Activated T-cell treated with anti-CD3 and anti-CD28 coated beads, Interleukin-2, amount 50 U/mL, for 4 hours (primary cell): Measurements from ENCODE around the gene AQP1. TPM values are rescaled to one million over a fixed set of nuclear protein-coding genes. Genes with fewer than 3 reads are reported as not detected.

Experiments used
- ATAC-seq, 2 donors: fragments of 200-7000 bp; cut with Tn5 transposase; one replicate each; pipeline ENCODE4 v1.10.0; 2021
- DNase-seq: peaks from one replicate; pipeline ENCODE4 v3.0.0-alpha.2; 2020
- H3K27me3 Mint-ChIP-seq: one replicate; pipeline ENCODE4 v1.8.0; 2021; ENCODE audit warnings: low read depth, mixed read lengths
- H3K36me3 Mint-ChIP-seq: one replicate; pipeline ENCODE4 v1.8.0; 2022; ENCODE audit warnings: mixed read lengths; ENCODE audit not compliant: insufficient read depth
- H3K4me1 Mint-ChIP-seq: one replicate; pipeline ENCODE4 v1.8.0; 2021; ENCODE audit warnings: low read depth, mixed read lengths
- H3K4me3 Mint-ChIP-seq: one replicate; pipeline ENCODE4 v1.8.0; 2021; ENCODE audit warnings: mild to moderate bottlenecking, moderate library complexity, mixed read lengths
- H3K9me3 Mint-ChIP-seq: one replicate; pipeline ENCODE4 v1.8.0; 2021; ENCODE audit warnings: mixed read lengths
- total RNA-seq, 3 donors: library from RNA; stranded (reverse); gene quantifications; one replicate each; pipeline ENCODE4 v1.2.1, GENCODE V29; 2021

AQP1 gene
- total RNA-seq, 3 donors from 2014 or later: 0.79 to 1.1 (median 0.91) TPM

DNA sequence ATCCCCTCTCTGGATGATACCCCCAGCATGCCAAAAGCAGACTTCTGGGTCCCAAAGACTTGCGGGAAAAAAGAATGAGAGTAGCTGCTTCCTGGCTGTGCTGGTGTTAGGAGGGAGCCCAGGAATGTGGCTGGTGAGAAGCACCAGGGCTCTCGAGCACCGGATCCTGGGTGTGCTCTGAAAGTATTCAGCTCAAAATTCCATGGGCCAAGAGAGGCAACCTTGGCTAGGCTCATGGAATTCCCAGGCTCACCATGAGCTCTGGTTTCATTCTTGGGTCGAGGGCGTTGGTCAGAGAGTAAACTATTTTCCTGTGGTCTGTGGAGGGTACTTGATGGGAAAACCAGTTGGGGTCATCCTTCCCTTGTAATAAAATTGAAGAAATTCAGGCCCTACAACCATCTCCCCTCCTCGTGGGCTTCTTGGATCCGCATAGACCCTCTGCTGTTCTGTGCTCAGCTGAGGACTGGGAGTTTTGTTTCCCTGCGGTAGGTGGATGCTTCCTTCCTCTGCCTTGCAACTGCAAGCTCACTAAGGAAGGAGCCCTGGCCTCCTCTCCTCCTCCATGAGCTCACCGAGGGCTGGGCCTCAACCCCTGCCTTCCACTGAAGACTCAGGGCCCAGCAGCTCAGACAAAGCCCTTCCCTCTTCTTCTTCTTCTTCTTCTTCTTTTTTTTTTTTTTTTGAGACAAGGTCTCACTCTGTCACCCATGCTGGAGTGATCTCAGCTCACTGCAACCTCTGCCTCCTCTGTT is 34.5 kb upstream of the AQP1 start:
- Mint-ChIP-seq H3K9me3 (no peaks in the 10 kb centered on the region), H3K4me3 (no peak overlapping the region), H3K36me3 (no peaks in the 10 kb centered on the region), H3K27me3 (no peaks in the 10 kb centered on the region), H3K4me1 (no peaks in the 10 kb centered on the region)
- ATAC-seq (no peak), DNase-seq (no peak)

DNA sequence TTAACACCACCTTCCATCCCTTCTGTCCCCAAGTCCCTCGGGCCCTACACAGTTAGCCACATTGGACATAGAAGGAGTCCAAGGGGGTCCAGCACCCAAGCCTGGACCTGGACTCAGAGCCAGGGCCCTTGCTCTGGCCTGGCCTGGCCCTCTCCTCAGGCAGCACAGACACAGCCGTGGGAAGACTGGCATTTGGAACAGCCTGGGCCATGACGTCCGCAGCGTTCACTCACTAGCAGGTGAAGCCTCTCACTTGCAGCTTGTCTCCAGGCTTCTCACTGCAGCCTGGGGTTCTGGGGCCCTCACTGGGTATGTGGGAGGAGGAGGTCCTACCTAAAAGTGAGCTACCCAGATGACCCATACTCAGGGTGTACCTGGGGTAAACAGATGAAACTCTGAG is 33.7 kb upstream of the AQP1 start:
- H3K4me1 Mint-ChIP-seq: no peaks in the 10 kb centered on the region
- no peaks in the 10 kb centered on the region for H3K36me3 Mint-ChIP-seq
- H3K27me3 Mint-ChIP-seq: no peaks in the 10 kb centered on the region
- no peak overlapping the region for H3K4me3 Mint-ChIP-seq
- no peaks in the 10 kb centered on the region for H3K9me3 Mint-ChIP-seq
- no peak for DNase-seq
- ATAC-seq: no peak

DNA sequence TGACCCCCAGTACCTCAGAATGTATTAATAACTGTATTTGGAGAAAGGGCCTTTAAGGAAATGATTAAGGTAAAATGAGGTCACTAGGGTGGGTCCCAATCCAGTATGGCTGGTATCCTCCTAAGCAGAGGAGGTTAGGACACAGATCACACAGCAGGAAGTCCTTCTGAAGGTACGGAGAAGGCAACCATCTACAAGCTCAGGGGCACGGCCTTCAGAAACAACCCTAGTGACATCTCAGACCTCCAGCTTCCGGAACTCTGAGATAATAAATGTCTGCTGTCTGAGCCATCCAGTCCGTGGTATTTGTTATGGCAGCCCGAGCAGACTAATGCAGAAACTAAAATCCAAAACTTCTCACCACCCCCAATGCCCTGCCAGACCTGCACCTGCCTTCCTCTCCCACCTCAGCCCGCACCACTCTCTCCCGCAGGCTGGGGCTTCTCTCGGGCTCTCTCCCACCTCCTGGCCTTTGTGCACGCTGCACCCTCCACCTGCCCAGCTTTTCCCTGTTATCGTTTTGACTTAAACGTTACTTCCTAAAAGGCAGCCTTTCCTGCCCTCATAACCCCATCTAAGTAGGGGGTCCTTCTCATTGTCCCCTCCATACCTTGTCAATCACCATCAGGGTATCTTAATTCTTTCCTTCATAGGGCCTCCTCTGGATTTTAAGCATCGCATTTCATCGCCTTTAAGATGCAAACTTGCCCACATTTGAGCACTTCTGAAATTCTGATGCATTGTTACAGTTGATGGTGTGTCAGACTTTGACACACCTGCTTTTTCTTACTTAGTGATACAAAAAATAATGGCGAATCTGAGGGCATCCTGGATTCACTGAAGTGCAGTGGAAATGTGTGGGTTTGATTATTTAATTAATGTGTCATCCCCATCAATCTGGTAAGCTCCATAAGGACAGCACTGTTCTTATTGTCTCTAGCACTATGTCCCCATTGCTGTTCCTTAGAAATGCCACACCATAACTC is 32.2 kb upstream of the AQP1 start:
- Mint-ChIP-seq H3K36me3 (no peaks in the 10 kb centered on the region), H3K27me3 (no peaks in the 10 kb centered on the region), H3K9me3 (no peaks in the 10 kb centered on the region), H3K4me1 (no peaks in the 10 kb centered on the region), H3K4me3 (no peak overlapping the region)
- DNase-seq (no peak), ATAC-seq (no peak)

DNA sequence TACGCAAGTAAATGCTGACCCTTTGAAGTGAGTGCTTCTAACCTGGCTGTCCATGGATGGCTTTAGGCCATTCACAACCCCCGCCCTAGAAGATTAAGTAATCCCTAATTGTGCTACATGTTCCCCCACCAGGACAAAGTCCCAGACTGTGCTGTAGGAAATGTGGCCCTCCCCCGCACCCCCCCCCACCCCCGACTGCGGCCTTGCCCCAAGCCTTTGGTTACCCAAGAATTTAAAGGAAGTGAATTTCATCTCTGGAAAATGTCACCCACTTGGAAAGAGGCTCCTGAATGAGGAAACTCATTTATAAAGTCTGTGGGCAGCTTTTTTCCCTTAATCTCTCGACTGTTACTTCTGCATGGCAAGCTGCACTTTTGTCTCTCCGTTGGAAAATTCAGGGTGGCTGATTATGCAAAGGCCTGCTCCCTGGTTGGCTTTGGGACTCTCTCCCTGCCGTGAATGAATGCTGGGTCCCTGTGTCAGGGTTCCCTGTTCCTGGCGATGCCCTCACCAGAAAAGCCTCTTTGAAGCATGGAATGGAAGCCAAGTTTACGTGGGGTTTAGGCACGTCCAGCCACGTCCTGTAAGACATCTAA is 31.4 kb upstream of the AQP1 start:
- DNase-seq: no peak
- Mint-ChIP-seq H3K4me3 (no peak overlapping the region), H3K4me1 (no peaks in the 10 kb centered on the region), H3K9me3 (no peaks in the 10 kb centered on the region), H3K36me3 (no peaks in the 10 kb centered on the region), H3K27me3 (no peaks in the 10 kb centered on the region)
- ATAC-seq: no peak

DNA sequence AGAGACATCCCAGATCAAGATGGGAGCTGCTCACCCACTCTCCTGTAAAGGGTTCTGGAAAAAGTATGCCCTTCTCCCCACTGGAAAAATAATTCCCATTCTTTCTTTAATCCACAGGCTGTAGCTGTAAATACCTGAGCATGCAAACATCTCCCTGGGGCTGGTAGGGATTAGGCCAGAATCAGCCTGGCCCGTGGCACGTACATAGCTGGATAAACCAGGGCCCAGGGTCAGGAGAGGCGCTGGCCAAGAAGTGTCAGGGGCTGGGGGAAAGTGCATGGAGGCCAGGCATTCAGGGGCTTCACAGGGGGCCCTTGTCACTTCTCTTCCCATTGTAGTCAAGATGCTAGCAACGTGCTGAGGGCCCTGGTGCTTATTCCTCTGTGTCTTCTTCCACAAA is 30.7 kb upstream of the AQP1 start:
- Mint-ChIP-seq H3K4me3 (no peak overlapping the region), H3K9me3 (no peaks in the 10 kb centered on the region), H3K36me3 (no peaks in the 10 kb centered on the region), H3K4me1 (no peaks in the 10 kb centered on the region), H3K27me3 (no peaks in the 10 kb centered on the region)
- ATAC-seq: no peak
- DNase-seq: no peak

DNA sequence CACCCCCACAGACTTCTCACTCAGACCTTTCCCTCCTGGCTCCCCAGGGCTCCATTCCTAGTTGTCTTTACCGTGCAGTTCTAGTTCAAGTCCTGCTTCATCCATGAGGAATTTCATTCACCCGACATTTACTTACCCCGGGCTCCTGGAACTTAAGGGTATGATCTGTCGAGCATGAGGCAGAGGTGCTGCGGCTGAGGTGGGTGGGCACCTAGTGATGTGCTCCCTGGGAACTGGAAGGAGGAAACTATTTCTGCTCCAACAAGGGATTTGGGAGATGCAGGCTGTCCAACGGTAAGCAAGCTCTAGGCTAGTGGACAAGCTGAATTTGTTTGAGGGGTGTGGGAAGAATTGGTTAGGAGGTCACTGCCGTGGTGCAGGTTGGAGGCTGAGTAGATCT is 30.2 kb upstream of the AQP1 start:
- Mint-ChIP-seq H3K9me3 (no peaks in the 10 kb centered on the region), H3K27me3 (no peaks in the 10 kb centered on the region), H3K4me3 (no peak overlapping the region), H3K36me3 (no peaks in the 10 kb centered on the region), H3K4me1 (no peaks in the 10 kb centered on the region)
- DNase-seq (no peak), ATAC-seq (no peak)

DNA sequence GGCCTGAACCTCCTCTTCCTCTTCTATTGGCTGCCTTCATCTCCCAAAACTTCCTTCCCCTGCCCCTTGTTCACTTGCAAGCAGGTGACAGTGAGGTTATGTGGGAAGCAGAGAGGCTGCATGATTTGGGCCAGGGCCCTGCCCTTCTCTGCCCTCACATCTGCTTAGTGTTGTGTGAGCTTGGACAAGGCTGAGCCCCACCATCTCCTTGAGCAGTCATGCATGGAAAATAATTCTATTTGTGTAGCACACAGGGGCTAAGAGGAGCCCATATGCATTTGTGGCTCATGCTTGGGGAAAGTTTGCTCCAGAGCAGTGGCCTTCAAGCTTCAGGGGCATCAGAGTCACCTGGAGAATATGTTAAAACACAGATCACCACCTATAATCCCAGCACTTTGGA is 26.8 kb upstream of the AQP1 start:
- no peaks in the 10 kb centered on the region for H3K27me3 Mint-ChIP-seq
- peaks cover 2% of the 10 kb centered on the region for H3K9me3 Mint-ChIP-seq
- H3K4me3 Mint-ChIP-seq: no peak overlapping the region
- no peaks in the 10 kb centered on the region for H3K4me1 Mint-ChIP-seq
- no peaks in the 10 kb centered on the region for H3K36me3 Mint-ChIP-seq
- ATAC-seq (no peak), DNase-seq (no peak)

DNA sequence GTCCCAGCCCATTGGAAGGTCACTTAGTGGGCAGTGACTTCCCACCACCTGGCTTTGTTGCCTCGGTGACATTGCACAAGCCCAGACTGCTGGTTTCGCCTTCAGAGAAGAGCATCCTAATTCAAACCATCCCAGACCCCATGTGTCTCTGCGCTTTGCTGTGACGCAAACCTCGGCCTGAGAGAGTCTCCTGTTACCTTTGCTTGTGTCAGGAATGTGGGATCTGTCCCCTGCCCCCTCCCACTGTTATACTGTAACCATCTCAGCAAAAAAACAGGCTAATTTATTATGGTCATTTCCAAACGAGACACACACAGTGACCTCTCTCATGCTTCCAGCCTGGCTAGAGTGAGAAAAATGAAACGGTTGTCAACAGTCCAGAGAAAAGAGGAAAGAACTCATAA is 25.0 kb upstream of the AQP1 start:
- Mint-ChIP-seq H3K9me3 (peaks cover 10% of the 10 kb centered on the region), H3K4me3 (no peak overlapping the region), H3K4me1 (no peaks in the 10 kb centered on the region), H3K36me3 (no peaks in the 10 kb centered on the region), H3K27me3 (no peaks in the 10 kb centered on the region)
- ATAC-seq (no peak), DNase-seq (no peak)

DNA sequence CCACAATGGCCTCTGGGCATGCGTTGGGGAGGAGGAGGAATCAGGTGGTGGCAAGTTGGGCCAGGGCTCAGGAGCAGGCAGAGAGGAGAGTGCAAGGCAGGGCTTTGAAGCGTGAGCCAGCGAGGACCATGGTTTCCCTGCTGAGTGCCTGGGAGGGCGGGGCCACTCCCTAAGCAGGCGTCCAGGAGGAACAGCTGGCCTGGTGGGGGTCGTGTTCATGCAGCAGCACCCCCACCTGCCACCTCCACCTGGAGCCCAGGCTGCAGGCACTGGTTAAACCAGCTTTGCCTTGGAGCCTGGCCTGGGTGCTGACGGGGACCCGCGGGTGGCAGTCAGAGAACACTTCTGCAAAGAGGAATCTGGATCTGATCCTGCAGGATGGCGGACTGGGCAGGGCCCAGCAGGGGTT is 24.2 kb upstream of the AQP1 start:
- Mint-ChIP-seq H3K9me3 (peaks cover 10% of the 10 kb centered on the region), H3K36me3 (no peaks in the 10 kb centered on the region), H3K27me3 (peaks cover 2% of the 10 kb centered on the region), H3K4me1 (no peaks in the 10 kb centered on the region), H3K4me3 (no peak overlapping the region)
- no peak for DNase-seq
- ATAC-seq: no peak

DNA sequence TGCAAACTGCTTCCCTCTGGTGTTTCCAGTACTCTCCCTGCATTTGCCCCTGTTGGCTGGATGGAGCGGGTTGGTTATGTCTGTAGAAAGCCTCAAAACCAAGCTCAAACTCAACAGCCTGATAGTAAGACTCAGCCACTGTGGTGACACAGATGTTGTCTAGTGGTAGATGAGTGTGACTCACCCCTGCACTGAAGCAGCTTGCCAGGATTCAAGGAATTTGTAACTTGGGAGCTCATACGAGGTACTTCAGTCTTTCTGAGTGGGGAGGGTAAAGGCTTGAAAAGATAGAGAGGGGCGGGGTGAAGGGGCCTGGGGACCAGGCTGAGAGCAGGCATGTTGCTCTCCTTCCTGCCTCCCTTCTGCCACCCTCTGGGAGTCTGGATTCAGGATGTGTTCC is 22.9 kb upstream of the AQP1 start:
- peaks cover 5% of the 10 kb centered on the region for H3K27me3 Mint-ChIP-seq
- no peak overlapping the region for H3K4me3 Mint-ChIP-seq
- ATAC-seq (no peak), DNase-seq (no peak)
- no peaks in the 10 kb centered on the region for H3K4me1 Mint-ChIP-seq
- H3K9me3 Mint-ChIP-seq: peaks cover 10% of the 10 kb centered on the region
- no peaks in the 10 kb centered on the region for H3K36me3 Mint-ChIP-seq

DNA sequence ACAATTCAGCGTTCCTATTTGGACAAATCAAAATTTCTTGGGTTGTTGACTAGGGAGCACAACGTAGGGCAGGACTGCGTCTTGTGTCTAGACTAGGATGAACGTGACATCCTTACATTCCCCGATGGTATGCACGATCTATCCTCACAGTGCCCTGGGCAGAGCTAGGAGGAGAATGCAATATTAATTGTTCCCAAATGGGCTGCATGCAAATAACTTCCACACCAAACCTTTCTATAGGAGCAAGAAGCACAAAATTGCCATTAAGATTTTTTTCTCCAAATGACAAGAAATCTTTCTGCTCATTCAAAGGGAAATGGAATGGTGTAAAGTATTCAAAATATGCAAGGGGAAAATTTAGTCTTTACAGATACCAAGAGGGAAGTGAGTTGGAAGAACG is 21.4 kb upstream of the AQP1 start:
- peaks cover 7% of the 10 kb centered on the region for H3K27me3 Mint-ChIP-seq

DNA sequence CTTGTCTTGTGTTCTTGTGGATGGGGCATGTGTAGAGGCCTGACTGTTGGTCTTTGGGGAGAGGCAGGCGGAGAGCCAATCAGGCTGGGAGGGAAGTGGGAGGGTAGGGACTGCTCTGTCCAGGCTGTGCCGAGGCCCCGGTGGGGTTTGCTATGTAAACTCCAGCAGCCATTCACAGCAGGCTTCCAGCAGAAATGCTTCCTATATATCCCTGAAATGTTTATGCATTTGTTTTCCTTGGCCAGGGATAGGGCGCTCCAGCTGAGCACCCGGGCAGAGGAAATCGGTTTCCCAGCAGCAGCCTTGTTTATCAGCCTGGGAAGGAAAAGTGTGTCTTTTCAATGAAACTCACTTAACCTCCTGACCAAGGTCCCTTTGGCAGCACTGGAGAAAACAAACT is 18.3 kb upstream of the AQP1 start:
- H3K27me3 Mint-ChIP-seq: peaks cover 7% of the 10 kb centered on the region

More for the DNA sequence above, 21.4 kb upstream of the AQP1 start:
- Mint-ChIP-seq H3K9me3 (peaks cover 10% of the 10 kb centered on the region), H3K36me3 (no peaks in the 10 kb centered on the region), H3K4me1 (no peaks in the 10 kb centered on the region), H3K4me3 (no peak overlapping the region)
- DNase-seq (no peak), ATAC-seq (no peak)

DNA sequence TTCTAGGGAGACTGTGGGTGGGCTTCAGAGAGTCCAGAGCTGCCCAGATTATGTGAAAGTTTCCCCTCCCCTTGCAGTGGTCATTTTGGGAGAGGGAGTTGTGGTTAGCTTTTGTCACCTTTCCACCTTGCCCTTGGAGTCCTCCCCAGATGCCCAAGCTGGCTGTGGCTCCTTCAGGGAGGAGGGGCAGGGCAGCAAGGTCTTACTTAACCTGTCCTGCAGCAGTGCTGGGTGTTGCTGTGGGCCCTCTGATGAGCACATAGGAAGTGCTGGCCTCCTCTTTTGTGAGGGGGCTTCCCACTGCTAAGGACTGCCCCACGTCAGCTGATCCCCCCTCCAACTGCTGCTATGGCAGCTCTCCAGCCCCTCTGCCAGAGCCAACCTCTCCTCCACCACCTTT is 17.6 kb upstream of the AQP1 start:
- H3K27me3 Mint-ChIP-seq: peaks cover 7% of the 10 kb centered on the region
- H3K4me1 Mint-ChIP-seq: no peaks in the 10 kb centered on the region
- no peak overlapping the region for H3K4me3 Mint-ChIP-seq
- H3K36me3 Mint-ChIP-seq: no peaks in the 10 kb centered on the region
- DNase-seq: no peak
- H3K9me3 Mint-ChIP-seq: peaks cover 10% of the 10 kb centered on the region
- ATAC-seq: no peak

More for the DNA sequence above, 18.3 kb upstream of the AQP1 start:
- no peaks in the 10 kb centered on the region for H3K36me3 Mint-ChIP-seq
- DNase-seq: no peak
- H3K9me3 Mint-ChIP-seq: peaks cover 10% of the 10 kb centered on the region
- no peaks in the 10 kb centered on the region for H3K4me1 Mint-ChIP-seq
- H3K4me3 Mint-ChIP-seq: no peak overlapping the region
- ATAC-seq: no peak

DNA sequence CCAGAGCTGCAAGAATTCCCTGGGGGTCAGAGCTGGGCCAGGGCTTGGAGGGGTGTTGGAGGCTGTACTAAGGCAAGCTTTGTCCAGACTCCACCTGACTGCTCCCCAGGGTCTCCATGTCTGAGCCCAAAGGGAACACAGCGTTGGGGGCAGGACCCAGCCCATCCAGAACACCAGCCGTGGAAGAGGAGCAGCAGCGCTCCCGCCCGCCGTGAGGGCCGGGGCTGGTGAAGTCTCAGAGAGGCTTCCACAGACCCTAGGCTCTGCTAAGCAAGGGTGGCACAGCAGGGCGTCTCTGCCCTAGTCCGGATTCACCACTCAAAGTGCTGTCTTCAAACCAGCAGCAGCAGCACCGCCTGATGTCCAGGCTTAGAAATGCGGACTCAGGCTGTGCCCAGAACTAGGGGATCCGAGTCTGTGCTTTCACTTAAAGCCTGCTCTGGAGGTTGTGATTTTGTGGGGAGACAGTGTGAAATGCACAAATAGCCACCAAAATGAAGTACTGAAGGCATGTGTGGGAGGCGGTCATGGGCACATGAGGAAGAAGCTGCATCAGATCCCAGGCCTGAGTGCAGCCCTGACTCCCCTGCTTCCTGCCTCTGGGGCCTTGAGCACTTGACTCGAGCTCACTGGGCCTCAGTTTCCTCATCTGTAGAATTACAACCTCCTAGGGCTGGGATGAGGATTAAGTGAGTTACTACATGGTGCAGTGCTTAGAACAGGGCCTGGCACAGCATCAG is 16.6 kb upstream of the AQP1 start:
- Mint-ChIP-seq H3K4me1 (no peaks in the 10 kb centered on the region), H3K9me3 (peaks cover 6% of the 10 kb centered on the region), H3K4me3 (no peak overlapping the region), H3K27me3 (peaks cover 7% of the 10 kb centered on the region), H3K36me3 (no peaks in the 10 kb centered on the region)
- ATAC-seq: no peak
- DNase-seq: no peak
